Aorta (tissue), 5 donors: ENCODE data around the gene SCMH1. TPM values are rescaled to one million over a fixed set of nuclear protein-coding genes. Genes with fewer than 3 reads are reported as not detected.

Experiments
- ATAC-seq: fragments of 200-7000 bp; cut with Tn5 transposase; one replicate; pipeline ENCODE4 v1.9.1; 2022; ENCODE audit warnings: moderate library complexity; ENCODE audit not compliant: low FRiP score
- DNase-seq, 2 donors: peaks; one replicate each; pipeline ENCODE4 v3.0.0-alpha.2; 2020
- H3K27ac ChIP-seq, 2 donors: one replicate each; pipeline ENCODE4 v1.5.1; 2013; ENCODE audit warnings: low read length in 2 of 2, mild to moderate bottlenecking in 2 of 2, moderate library complexity in 2 of 2, control low read depth in 1 of 2, inconsistent platforms in 1 of 2, low read depth in 1 of 2
- H3K27me3 ChIP-seq, 2 donors: one replicate each; pipeline ENCODE4 v1.6.1; 2013; ENCODE audit warnings: control low read depth in 1 of 2, low read length in 1 of 2, mild to moderate bottlenecking in 1 of 2, moderate library complexity in 1 of 2; ENCODE audit not compliant: insufficient read depth in 2 of 2, control insufficient read depth in 1 of 2
- H3K36me3 ChIP-seq, 2 donors: one replicate each; pipeline ENCODE4 v1.6.1; 2013; ENCODE audit warnings: control low read depth in 1 of 2, low read length in 1 of 2, mild to moderate bottlenecking in 1 of 2; ENCODE audit not compliant: insufficient read depth in 2 of 2, control insufficient read depth in 1 of 2
- H3K4me1 ChIP-seq, 2 donors: one replicate each; pipeline ENCODE4 v1.6.1; 2013; ENCODE audit warnings: low read length in 2 of 2, control low read depth in 1 of 2, mild to moderate bottlenecking in 1 of 2, moderate library complexity in 1 of 2; ENCODE audit not compliant: insufficient read depth in 2 of 2, control insufficient read depth in 1 of 2
- H3K4me3 ChIP-seq, 2 donors: one replicate each; pipeline ENCODE4 v1.5.1; 2013; ENCODE audit warnings: low read length in 2 of 2, control low read depth in 1 of 2, mild to moderate bottlenecking in 1 of 2
- H3K9me3 ChIP-seq: one replicate; pipeline ENCODE4 v1.6.1; 2013; ENCODE audit warnings: mild to moderate bottlenecking, low read length; ENCODE audit not compliant: control insufficient read depth
- WGBS, 2 donors: extraction: QIAGEN DNeasy Blood & Tissue Kit; methylation state at CpG; one replicate each; pipeline ENCODE4 v1.1.7; 2013; 5-methylcytosine and 5-hydroxymethylcytosine counted together
- intact Hi-C, 2 donors: fragments of 100-400 bp; cut with DNase I; formaldehyde crosslinking; loops; one replicate each; pipeline versions ENCODE4 v1.14.2 to v1.15.0; 2022
- polyA plus RNA-seq, 2 donors: library from polyadenylated mRNA; stranded (reverse); fragments of 200-250 nt; gene quantifications; one replicate each; pipeline ENCODE4 v1.2.3, GENCODE V29; 2013
- total RNA-seq, 2 donors: library from RNA; stranded (reverse); fragmentation: NEBNext Ultra II Directional; extraction: Animal tissue kit (Norgen Biotek cat#: 25700); gene quantifications; one replicate each; pipeline ENCODE4 v1.2.1, GENCODE V29; 2021
- donor health status: healthy with polysubstance abuse.
- donor health status: Bipolar disorder and iron deficiency.
- donor health status: DM: no; HTN: no; CAD: no.
- donor health status: DM: no; HTN: no; CAD: no.
- donor health status: DM: yes; HTN: yes; CAD: no.

Gene SCMH1
- total and polyA plus RNA-seq, 4 donors = 36.2 to 60.7 (median 47.4) TPM

DNA sequence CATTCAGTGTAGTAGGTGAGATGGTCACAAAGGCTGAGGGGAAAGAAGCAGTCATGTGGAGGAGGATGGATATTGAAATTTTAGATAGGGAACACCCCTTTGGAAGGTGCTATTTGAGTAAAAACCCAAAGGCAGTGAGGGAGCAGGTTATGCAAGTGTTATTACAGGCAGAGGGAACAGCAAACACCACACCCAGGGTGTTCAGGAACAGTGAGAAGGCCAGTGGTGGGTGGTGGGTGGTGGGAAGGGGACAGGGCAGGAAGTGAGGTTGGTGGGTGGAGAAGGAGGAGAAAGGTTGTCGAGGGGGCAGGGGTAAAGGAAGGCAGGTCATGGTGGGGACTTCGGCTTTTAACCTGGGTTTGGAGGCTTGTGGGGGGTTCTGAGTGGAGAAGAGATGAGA lies 39.2 kb upstream of the SCMH1 start:
- intact Hi-C loops = loop anchor here in 1 of 2 donors (5.0 kb wide), 1 partner anchor 136 kb away; no protein-coding TSS in a partner anchor
- 83 to 89% methylated on average over 2 of the region's 2 CpGs for WGBS, 2 donors
- Histone ChIP-seq H3K36me3 (no peaks in the 10 kb centered on the region), H3K4me3 (no peak overlapping the region), H3K9me3 (no peaks in the 10 kb centered on the region), H3K27me3 (no peaks in the 10 kb centered on the region), H3K27ac (no peak overlapping the region), H3K4me1 (no peaks in the 10 kb centered on the region)
- ATAC-seq = no peak
- no peak for DNase-seq

DNA sequence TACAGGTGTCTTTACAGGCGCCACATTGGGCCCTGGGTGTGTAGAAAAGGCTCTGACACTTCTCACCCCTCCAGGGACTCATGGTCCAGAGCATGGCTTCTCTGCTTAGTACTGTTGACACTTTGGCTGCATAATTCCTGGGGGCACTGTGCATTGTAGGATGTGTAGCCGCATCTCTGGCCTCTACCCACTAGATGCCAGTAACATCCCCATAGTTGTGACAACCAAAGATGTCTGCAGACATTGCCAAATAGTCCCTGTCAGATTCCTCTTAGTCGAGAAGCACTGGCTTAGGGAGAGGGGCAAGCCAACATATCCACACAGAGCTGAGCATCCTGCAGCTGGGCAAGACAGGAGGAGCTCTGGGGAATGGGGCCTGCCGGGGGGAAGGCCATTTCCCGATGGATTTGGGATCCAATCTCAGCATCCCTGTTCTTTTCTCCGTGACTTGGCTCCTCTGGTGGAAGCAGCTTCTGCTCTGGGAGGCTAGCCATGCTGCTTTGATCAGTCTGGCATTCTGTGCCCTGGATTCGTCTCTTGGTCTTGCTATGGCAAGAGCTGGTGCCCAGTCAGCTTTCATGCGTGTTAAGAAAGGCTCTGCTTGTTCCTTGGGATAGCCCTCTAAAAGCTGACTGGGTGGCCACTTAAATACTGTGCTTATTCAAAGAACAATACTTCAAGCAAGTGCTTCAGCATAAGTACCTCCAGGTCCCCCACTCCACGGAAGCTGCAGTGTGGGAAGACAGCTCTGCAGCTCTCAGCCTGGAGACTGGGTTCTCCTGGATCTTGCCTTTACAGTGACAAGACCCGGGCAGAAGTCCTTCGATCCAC lies 38.3 kb upstream of the SCMH1 start:
- intact Hi-C loops = loop anchor here in 1 of 2 donors (5.0 kb wide), 1 partner anchor 137 kb away; no protein-coding TSS in a partner anchor
- Histone ChIP-seq H3K9me3 (no peaks in the 10 kb centered on the region), H3K36me3 (no peaks in the 10 kb centered on the region), H3K4me1 (no peaks in the 10 kb centered on the region), H3K27ac (no peak overlapping the region), H3K27me3 (no peaks in the 10 kb centered on the region), H3K4me3 (no peak overlapping the region)
- DNase-seq = no peak
- ATAC-seq = no peak
- 73 to 80% methylated on average over 11 of the region's 11 CpGs for WGBS, 2 donors

DNA sequence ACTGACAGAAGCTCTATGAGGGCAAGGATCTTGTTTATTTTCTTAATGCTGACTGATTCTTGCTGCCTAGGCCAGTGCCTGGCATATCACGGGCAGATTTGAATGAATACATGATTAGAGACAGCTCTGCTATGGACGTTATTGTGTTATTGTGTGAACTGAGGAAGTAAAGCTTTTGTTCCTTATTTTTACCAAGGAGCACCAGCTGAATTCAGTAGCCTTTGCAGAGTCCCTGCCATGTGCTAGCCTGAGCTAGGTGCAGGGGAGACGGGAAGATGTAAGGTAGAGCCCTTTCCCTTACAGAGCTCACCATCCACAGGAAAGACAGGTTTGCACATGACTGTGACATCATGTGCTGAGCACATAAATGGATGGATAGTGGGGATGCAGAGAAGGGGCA lies 36.0 kb upstream of the SCMH1 start:
- intact Hi-C loops = no loop called here
- Histone ChIP-seq H3K27ac (no peak overlapping the region), H3K36me3 (no peaks in the 10 kb centered on the region), H3K9me3 (no peaks in the 10 kb centered on the region), H3K27me3 (no peaks in the 10 kb centered on the region), H3K4me1 (no peaks in the 10 kb centered on the region), H3K4me3 (no peak overlapping the region)
- ATAC-seq (no peak), DNase-seq (no peak)
- WGBS, 2 donors = 90 to 92% methylated on average over 3 of the region's 3 CpGs

DNA sequence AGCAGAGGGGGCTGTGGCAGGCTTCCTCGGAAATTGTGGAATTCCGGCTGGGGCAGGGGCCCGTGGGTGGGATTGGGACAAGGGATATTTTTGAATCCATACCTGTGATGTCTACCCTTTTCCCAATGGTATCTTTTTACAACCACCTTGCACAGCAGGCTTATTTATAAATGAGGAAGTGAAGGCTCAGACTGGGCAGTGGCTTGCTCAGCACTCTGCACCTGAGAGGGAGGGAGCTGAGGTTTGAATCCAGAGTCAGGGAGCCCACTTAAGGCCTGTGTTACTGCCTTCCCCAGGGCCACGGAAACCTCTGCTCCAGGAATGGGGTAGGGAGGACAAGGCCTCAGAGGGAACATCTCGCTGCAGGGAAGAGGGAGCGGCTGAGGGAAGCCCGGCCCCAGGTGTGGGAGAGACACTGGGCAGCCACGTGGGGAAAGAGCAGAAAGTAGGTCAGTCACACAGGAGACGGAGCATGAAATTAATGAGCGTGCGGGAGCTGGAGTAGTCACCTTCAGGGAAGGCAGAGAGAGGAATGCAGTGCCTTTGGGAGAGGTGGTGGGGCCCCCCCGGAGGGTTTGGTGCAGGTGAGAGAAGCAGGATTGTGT lies 35.4 kb upstream of the SCMH1 start:
- no peak for ATAC-seq
- 92% methylated on average over 12 of the region's 12 CpGs for WGBS, 2 donors
- H3K27me3 ChIP-seq = no peaks in the 10 kb centered on the region

DNA sequence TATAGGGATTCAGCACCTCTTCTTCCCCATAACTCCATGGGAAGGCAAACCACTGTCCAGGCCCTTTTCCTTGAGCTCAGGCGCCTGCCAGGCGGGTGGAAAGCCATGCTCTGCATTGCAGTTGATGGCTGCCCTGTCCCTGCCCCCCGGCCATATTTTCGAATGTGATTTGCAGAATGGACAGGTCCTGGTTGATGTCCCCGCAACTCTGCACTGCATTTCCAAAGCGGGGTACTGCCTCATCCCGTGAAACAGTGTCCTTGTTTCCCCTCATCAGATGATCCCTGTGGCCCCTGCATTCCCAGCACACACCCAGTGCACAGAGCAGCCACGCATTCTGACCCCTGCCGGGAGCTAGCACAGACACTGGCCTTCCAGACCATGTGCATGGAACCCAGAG lies 33.7 kb upstream of the SCMH1 start:
- Histone ChIP-seq H3K36me3 (no peaks in the 10 kb centered on the region), H3K9me3 (no peaks in the 10 kb centered on the region), H3K27me3 (no peaks in the 10 kb centered on the region), H3K27ac (no peak overlapping the region), H3K4me3 (no peak overlapping the region), H3K4me1 (no peaks in the 10 kb centered on the region)
- intact Hi-C loops = no loop called here
- DNase-seq = no peak
- no peak for ATAC-seq
- 93 to 96% methylated on average over 9 of the region's 9 CpGs for WGBS, 2 donors

More for the DNA sequence above, 35.4 kb upstream of the SCMH1 start:
- Histone ChIP-seq H3K9me3 (no peaks in the 10 kb centered on the region), H3K27ac (no peak overlapping the region), H3K36me3 (no peaks in the 10 kb centered on the region), H3K4me3 (no peak overlapping the region), H3K4me1 (no peaks in the 10 kb centered on the region)
- DNase-seq = no peak
- intact Hi-C loops = no loop called here

DNA sequence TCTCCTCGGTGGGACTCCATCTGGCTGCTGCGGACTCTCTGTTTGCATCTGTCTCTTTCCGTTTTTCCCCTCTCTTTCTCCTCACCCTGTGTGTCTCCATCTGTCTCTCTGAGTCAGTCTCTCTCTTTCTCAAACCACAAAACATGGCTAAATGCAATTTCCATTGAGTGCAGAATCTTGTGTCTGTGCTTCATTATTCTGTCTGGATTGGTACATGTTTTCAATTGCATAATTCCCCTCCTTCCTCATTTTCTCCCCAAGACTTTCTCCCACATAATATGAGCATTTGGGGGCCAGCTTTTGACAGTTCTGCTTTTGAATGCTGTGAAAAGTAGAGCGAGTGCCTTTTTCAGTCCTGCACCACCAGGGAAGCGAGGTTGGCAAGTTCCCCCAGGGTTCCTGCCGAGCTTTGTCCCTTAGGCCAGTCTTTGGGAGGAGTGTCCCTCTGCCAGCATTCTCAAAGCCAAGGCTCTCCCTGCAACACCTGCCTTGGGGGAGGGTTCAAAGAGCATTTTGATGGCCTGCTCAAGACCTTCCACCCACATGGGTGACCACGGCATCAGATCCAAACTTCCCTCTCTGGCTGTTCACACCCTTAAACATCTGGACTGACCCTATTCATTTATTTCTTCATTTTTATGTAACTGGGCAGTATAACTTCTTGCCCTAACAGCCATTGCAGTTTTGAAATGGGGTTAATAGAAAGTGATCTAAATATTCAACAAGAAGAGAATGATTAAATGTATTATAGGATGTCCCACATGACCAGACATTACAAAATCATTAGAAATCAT lies 32.8 kb upstream of the SCMH1 start:
- Histone ChIP-seq H3K4me1 (no peaks in the 10 kb centered on the region), H3K27me3 (no peaks in the 10 kb centered on the region), H3K36me3 (no peaks in the 10 kb centered on the region), H3K27ac (no peak overlapping the region), H3K4me3 (no peak overlapping the region), H3K9me3 (no peaks in the 10 kb centered on the region)
- 83 to 90% methylated on average over 7 of the region's 7 CpGs for WGBS, 2 donors
- DNase-seq = no peak
- intact Hi-C loops = no loop called here
- ATAC-seq = no peak

DNA sequence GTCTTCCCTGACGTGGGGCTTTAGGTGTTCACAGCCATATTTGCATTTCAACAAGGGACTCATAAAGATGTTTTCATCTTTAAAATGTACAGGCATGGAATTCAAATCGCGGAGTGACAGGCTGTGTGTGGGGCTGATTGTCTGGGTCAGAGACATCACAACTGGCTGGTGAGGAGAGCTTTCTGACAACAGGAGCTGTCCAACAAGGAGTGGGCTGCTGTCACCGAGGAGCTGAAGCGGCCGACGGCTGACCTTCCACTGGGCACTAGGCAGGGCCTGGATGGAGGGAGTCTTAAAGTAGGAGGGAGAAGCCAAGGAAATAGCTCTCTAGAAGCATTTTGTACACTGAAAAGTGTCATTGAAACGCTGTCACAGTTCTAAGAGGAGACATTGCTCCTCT lies 30.5 kb upstream of the SCMH1 start:
- ATAC-seq = no peak
- no peak overlapping the region for H3K27ac ChIP-seq
- DNase-seq = no peak
- no peaks in the 10 kb centered on the region for H3K36me3 ChIP-seq
- H3K27me3 ChIP-seq = no peaks in the 10 kb centered on the region
- H3K4me3 ChIP-seq = no peak overlapping the region
- no peaks in the 10 kb centered on the region for H3K9me3 ChIP-seq
- 81 to 83% methylated on average over 8 of the region's 8 CpGs for WGBS, 2 donors
- no peaks in the 10 kb centered on the region for H3K4me1 ChIP-seq
- intact Hi-C loops = no loop called here

DNA sequence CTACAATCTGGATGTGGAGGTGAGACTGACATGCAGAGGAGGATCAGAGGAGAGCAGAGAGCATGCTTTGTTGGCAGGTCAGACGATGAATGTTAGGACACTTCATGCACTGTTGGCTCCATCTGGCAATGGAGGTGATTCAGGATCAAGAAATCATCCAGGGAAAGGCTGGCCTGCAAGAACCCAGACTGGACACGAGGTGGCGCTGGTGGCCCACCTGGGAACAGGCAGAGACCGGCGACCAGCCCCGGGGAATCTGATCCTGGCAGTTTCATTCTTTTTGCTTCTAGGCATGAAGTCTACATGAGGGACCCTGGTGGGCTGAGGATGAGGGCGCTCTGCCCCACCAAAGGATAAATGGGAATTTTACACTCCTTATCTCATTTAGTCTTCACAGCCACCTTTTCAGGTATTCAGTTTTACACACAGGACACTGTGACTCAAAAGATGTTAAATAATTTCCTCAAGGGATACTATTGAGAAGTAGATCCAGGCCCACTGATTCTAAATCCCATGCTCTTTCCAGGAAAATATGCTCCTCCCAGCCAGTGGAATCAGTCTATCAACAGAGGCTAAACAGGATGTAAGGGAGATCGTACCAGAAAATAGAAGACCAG lies 26.2 kb upstream of the SCMH1 start:
- WGBS, 2 donors = 12 to 13% methylated on average over 8 of the region's 8 CpGs
- no peaks in the 10 kb centered on the region for H3K27me3 ChIP-seq

More for the DNA sequence above, 26.2 kb upstream of the SCMH1 start:
- Histone ChIP-seq H3K4me3 (no peak overlapping the region), H3K4me1 (no peaks in the 10 kb centered on the region), H3K36me3 (no peaks in the 10 kb centered on the region), H3K9me3 (no peaks in the 10 kb centered on the region), H3K27ac (no peak overlapping the region)
- intact Hi-C loops = loop anchor here (1.0 to 10.0 kb wide), 5 partner anchors 149 to 247 kb away; no protein-coding TSS in a partner anchor
- peak; percentile 90 for ATAC-seq
- DNase-seq = peak; percentile 82 to 89
